ENCODE measurements around the gene SLC39A11.
"Not testable (repeated sequence)": the region's sequence is repeated elsewhere in the genome, so short reads cannot be mapped to it uniquely, and the experiment has no call there.

SLC39A11 gene

DNA sequence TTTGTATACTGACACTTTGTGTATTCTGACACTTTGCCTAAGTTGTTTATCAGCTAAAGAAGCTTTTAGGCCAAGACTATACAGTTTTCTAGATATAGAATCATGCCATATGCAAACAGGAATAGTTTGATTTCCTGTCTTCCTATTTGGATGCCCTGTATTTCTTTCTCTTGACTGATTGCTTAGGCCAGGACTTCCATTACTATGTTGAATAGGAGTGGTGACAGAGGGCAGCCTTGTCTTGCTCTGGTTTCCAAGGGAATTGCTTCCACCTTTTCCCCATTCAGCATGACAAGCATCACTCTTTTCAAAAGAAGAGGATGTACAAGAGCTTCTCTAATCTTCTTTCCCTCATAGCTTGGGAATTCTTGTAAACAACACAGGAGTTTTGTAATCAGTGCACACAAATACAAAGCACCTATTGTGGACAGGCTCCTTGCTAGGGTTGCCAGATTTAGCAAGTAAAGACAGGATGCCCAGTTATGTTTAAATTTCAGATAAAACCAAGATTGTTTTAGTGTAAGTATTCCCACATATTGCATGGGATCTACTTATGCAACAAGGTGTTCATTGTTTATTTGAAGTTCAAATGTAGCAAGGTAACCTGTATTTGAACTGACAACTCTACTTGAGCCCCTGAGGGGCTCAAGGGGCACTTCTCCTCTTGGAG is 233.5 kb downstream of the SLC39A11 start:
- no peak for DNase-seq

DNA sequence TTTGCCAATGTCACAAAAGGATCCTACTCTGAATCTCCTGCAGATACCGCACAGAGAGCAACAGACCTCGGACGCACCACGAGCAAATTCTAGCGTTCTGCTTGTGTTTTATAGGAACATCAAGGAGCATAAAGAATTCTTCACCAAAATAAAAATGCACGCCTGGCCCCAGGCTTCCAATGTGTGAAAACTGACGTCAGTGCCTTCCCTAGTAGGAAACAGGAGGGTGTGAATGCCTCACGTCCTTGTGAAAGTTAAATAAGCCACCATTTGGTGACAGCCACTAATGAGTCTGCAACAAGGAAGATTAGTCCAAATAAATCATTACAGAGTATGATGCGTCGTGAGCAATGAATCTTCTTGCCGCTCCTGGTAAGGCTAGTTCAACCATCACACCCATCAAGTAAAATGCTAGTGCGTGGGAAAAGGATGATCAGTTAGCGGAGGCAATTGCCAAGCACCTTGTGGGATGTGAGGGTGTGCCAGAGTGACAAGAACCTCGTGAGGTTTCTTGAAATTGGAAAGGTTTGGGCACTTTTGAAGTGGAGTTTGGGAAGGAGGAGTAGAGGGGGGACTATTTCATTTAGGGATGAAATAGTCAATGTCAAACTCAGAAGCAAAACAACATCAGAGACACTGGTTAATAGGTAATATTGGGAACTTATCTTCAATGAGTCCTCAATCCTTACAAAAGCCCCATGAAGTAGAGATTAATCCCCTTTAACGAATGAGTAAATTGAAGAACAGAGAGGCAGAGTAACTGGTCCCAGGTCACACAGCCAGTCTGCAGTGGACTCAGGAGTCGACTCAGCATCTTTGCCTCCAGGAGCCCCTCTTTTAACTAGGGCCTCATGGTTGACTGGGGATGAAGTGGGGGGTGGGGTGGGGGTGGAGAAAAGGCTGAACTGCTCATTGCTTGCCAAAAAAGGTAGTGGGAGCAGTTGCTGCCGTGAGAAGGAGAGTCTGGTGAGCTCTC is 238.8 kb downstream of the SLC39A11 start:
- DNase-seq, result no peak

DNA sequence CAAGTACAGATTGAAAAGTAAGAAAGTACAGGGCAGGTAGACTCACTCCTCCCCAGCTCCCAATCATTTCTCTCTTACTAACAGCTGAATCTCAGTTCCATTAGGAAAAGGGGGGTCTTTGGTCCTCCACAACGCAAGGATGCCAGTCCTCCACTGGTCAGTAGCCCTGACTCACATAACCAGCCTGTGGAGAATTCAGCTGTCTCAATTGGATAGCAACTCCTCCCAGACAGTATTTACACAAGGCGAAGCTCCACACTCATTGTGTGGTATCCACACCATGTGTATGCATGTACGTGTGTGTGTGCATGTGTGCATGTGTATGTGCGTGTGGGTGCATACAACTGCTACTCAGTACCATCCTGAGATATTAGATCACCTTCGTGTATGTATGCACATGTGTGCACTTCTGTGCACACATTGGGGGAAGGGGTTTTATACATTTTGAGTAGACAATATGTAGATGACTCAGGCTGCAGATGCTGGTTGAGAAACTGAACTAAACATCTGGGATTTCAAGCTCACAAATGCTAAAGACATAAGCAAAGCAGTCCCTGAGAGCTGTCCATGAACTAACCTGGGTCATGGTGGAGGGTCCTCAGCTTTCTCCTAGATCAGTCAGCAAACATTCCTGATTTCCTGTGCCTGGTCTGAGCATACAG is 240.1 kb downstream of the SLC39A11 start:
- no peak for DNase-seq

DNA sequence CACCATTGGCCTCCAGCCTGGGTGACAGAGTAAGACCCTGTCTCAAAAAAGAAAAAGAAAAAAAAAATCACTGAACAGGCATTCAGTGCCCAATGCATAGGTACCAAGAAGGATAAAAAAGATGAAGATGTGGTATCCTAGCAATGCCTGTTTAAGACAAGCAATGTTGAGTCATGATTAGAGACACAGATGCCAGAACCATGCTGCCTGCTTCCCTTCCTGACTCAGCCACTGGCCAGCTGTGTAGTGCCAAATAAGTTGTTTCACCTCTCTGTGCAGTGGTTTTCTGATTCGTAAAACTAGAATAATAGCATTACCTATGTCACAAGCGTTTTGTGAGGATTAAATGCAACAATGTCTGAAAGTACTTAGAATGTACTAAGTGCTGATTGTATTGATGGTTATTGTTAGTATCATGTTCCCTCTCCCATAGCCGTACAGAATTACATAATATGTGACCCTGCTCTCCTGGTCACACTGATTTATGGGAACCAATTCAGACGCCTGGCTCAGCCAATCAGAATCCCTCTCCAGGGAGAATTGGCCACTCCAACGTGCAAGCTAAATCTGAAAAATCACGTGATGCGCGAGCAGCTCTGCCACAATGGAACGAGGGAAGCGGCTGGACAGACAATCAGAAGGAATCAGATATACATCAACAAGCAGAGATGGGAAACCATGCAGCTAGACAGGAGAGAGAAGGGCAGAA is 241.9 kb downstream of the SLC39A11 start:
- DNase-seq, result no peak

DNA sequence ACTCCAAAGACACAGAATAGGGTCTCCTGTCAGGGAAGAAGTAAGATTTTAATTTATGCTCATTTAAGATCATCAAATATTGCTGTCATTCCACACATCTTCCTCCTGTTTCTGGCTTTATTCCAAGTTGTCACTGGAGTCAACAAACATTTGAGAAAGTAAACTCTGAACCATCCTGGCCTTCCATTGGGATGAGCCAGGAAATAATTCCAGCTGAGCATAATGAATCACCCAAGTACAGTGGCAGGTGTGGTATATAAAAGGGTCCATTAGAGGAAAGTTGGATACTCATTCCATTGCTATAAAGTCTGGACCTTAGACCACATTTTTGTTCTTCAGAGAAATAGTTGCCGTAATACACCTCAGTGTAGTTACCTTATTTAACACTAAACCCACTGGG is 246.1 kb downstream of the SLC39A11 start:
- DNase-seq, result no peak

DNA sequence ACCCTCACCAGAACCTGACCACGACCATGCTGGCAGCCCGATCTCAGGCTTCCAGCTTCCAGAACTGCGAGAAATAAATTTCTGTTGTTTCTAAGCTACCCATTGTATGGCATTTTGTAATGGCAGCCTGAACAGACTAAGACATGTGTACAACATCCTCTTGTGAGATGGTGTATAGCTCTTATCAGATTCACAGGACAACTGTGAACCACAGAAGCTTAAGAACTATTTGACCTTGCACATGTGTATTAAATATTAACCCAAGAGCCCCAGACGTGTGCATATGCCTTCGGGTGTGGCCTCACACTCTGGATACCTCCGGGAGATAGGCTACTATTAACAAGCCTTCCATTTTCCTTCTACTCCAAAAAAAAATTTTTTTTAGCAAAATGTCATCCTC is 248.9 kb downstream of the SLC39A11 start:
- no peak for DNase-seq

DNA sequence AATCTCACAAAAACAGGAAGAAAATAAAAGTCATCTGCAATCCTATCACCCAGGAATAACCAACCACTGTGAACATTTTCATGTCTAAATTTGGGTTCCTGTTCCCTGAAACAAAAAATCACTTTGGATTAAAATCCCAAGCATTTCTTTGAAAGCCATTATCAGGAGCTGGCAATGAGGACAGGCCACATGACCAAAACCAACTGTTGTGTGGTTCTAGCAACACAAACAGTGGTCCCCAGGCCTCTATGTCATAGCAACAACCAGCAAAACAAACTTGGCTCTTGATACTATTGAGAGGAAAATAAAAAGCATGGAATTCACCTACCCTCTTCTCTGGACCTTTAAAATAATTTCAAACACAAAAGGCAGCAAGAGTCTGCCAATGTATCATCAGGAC is 252.5 kb downstream of the SLC39A11 start:
- no peak for DNase-seq

DNA sequence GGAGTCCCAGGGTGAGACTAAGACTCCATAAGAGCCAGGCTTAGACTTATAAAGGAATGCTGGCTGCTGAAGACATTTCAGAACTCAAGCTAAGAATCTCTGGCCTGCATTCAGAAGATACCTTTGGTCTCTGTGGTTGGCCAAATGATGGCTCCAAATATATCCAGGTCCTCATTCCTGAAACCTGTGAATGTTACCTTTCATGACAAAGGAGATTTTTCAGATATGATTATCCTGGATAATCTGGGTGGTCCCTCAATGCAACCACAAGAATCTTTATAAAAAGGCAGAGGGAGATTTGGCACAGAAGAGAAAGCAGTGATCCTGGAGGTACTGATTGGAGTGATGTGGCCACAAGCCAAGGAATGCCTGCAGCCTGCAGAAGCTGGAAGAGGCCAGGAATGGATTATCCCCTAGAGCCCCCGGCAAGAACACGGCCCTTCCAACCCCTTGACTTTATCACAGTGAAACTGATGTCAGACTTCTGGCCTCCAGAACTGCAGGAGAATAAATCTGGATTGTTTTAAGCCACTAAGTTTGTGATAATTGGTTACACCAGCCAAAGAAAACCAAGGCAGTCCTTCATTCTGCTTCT is 253.3 kb downstream of the SLC39A11 start:
- DNase-seq, result no peak

DNA sequence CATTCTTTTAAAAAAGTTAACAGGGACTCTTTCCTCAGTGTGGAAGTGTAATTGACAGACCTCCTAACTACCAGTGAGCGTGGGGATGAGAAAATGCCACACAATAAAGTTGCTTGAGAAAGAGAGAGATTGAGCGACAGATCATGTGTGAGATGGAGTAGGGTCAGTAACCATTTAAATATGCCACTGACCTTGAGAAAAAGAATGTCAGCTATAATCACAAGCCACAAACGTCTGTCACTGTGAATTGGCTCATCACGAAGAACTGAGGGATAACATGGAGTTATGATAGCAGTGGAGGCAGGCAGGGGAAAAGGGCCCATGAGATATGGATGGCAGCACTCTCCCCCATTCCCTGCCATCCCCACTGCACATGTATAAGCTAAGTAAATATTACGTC is 253.9 kb downstream of the SLC39A11 start:
- DNase-seq, result no peak

DNA sequence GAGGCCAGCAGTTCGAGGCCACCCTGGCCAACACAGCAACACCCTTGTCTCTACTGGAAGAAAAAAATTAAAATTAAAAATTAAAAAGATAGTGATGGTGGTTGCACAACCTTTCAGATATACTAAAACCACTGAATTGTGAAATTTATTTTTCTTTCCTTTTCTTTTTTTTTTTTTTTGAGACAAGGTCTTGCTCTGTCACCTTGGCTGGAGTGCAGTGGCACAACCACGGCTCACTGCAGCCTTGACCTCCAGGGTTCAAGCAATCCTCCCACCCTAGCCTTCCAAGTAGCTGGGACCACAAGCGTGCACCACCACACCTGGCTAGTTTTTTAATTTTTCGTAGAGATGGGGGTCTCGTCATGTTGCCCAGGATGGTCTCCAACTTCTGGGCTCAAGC is 254.4 kb downstream of the SLC39A11 start:
- DNase-seq, result no peak

DNA sequence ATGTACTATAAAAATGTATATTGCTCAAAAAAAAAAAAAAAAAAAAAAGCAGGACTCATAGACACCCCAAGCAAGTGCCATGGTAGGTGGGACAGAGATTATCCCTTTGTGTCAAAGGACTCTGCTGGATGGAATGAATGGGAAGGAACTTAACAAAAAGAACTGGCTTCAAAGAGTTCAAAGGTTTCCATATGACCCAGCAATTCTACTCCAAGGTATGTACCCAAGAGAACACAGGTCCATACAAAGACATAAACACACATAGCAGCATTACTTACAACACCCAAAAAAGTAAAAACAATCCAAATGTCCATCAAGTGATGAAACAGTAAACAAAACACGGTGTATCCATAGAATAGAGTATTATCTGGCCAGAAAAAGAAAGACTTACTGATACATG is 255.2 kb downstream of the SLC39A11 start:
- no peak for DNase-seq

DNA sequence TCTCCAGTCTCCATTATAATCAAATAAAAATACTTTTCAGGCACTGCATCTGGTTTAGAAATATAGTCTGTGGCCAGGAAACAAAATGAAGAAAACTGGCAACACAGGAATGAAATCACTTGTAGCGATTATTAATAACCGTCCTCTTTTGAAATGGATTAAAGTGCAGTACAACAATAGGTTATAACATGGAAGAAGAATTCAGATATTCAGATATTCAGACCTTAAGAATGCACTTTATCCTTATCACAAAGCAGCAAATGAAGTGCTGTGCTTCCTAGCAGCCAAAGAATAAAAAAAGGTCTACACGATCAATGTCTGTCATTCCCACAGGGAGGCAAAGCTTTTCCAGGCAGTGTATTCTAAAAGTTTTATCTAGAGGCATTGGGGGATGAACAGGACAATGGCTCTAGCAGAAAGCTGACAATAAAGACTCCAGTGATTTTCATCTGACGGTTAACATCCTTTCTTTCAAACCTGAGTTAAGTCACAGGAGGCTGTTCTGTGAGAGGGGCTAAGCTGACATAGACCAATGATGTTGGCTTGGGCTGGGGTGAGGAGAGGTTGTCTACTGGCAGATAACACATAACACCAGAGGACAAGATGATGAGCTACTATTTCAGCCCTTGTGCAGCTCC is 259.2 kb downstream of the SLC39A11 start:
- DNase-seq, result no peak

DNA sequence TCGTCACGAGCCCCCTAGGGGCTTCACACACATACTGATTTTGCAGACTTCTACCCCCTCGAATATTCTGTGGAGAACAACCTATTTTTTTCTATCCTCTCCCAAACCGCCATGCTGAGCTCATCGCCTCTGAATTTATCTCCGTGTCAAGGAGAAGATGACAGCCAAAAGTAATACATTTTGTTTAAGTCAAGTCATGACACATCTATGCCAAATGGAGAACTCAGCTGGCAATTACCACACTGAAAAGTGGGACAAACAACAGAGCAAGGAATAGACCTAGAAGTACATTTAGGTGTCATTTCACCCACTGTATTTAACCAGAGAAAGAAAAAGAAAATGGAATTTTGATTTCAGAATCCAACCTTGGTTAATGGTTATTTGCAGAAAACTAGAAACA is 260.2 kb downstream of the SLC39A11 start:
- DNase-seq, result no peak

DNA sequence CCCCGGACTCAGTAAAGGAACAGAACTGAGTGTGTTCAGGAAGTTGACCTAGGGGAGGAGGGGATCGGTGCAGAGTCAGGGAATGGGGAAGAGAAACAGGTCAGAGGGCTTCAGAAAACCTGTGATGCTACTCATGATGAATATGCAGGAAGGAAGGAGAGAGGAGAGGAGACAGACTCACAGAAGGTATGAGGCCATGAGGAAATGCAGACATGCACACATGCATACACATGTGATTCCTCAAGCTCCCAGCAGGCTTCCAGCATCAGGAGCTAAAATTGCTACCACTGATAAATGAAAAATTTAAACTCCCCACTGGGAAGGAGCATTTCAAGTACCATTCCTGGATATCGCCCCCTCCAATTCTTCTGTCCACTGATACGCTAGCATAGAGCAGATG is 262.6 kb downstream of the SLC39A11 start:
- DNase-seq, result no peak

DNA sequence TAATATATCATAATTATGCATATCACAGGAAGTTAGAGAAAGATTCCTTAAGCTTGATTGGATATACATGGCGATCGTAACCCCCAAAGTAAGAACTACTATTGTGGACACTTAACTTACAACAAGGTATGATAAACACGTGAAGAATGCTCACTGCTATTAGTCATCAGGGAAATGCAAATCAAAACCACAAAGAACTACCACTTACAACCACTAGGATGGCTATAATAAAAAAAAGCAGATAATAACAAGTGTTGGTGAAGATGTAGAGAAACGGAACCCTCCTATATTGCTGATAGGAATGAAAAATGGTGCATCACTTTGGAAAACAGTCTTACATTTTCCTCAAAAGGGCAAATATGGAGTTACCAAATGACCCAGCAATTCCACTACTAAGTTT is 265.9 kb downstream of the SLC39A11 start:
- DNase-seq, result no peak

DNA sequence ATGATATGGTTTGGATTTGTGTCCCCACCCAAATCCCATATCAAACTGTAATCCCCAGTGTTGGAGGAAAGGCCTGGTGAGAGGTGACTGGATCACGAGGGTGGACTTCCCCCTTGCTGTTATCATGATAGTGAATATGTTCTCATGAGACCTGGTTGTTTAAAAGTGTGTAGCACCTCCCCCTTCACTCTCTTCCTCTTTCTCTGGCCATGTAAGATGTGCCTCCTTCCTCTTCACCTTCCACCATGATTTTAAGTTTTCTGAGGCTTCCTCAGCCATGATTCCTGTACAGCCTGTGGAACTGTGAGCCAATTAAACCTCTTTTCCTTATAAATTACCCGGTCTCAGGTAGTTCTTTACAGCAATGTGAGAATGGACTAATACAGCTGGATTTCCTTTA is 266.4 kb downstream of the SLC39A11 start:
- not testable (repeated sequence) for DNase-seq

DNA sequence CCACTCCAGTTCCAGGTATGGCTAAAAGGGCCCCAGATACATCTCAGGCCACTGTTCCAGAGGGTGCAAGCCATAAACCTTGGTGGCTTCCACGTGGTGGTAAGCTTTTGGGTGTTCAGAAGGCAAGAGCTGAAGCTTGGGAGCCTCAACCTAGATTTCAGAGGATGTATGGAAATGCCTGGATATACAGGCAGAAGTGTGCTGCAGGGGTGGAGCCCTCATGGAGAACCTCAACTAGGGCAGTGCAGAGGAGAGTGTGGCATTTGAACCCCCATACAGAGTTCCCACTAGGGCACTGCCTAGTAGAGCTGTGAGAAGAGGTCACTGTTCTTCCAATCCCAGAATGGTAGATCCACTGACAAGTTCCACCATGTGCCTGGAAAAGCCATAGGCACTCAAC is 267.3 kb downstream of the SLC39A11 start:
- DNase-seq, result no peak

DNA sequence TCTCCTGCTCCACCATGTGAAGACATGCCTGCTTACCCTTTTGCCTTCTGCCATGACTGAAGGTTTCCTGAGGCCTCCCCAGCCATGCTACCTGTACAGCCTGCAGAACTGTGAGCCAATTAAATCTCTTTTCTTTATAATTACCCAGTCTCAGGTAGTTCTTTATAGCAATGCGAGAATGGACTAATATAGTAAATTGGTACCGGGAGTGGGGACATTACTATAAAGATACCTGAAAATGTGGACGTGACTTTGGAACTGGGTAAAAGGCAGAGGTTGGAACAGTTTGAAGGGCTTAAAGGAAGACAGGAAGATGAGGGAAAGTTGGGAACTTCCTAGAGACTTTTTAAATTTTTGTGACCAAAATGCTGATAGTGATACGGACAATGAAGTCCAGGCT is 268.2 kb downstream of the SLC39A11 start:
- not testable (repeated sequence) for DNase-seq

DNA sequence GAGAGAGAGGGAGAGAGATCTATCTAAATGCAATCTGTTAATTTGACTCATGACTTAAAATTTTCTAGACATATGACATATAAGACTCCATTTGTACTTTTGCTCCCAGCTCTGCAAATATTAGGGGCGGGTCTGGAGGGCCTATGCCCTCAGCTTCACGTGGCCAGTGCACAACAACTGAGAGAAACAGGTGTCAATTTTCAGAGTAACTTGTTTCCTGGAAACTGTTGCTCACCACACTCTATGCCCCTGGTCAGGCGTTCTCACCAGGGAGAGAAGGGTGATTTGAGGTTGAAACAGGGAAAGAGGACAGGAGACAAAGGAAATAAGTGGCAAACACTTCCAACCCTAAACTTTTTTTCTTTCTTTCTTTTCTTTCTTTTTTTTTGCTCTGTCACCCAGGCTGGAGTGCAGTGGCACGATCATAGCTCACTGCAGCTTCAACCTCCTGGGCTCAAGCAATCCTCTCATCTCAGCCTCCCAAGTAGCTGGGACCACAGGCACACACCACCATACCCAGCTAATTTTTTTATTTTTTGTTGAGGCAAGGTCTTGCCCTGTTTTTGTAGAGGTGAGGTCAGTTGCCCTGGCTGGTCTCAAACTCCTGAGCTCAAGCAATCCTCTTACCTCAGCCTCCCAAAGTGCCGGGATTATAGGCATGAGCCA is 270.0 kb downstream of the SLC39A11 start:
- no peak for DNase-seq

DNA sequence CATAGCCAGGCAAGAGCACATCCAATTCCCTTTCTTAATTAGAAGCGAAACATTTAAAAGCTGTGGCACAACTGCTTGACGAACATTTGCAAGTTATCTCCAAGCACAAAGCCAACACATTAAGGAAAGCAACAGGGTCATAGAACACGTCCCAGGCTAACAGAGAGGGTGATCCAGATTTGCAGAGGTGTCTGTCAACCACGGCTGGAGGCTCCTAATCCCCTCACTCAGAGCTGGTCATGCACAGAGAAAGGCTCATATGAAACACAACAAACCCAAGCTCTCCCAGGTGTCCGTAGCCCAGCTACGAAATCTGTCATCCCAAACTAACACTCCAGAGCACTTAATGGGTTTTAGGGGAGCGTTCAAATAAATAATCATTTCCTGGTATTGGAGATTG is 276.1 kb downstream of the SLC39A11 start:
- no peak for DNase-seq

DNA sequence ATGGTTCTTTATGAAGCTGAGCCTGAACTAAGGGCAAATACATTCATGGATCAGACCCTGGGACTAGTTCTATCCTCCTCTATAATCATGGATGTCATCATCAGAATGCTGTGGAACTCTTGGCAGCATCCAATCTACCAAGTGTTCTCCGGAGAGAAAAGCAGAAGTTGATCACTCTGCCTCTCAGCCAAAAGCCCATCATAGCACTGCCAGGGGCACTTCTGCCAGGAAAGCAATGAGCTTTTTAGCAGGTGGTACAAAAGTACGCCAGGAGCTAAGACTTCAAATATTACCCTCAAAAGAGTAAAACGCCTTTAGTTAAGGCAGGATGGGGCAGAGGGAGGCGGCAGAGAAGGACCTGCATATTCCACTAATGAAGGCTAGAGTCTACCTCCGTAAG is 279.0 kb downstream of the SLC39A11 start:
- no peak for DNase-seq

DNA sequence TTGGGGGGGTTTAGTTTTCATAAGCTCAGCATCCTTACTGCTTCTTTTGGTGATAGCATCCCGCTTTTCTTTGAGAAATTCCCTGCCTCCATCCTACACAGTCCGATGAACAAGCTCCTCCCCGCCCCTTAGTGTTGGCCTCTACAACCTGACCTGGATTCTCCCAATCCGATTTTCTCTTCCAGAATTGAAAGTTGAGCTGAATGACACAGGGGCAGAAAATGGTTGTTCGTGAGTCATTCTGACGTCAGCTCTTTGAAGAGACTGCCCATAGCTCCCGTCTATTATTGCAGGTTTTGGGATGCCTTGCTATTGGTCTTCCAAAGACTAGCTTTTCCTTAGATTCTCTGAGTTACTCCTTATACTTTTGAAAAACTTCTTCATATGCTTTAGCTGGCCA is 279.7 kb downstream of the SLC39A11 start:
- DNase-seq, result no peak

Measured in NCI-H524 treated with DMSO at 0.1 percent for 48 hours (cell line).